Measurements from ENCODE around the gene DTX3.
A peak's percentile ranks its signal among the peaks of the same experiment; 100 is the strongest.

Gene DTX3

GRCh38 chr12:57604454-57604991, at the start of gene DTX3 (continued):
- TF ChIP-seq PRDM10 (tag by site-specific recombination; IDR thresholded peaks at IDR 0.05) (peak; percentile 79), GLIS2 (tag by site-specific recombination; IDR thresholded peaks at IDR 0.05) (peak; percentile 16; the same call in 1 of the 2 replicates), ZNF140 (tag by site-specific recombination; IDR thresholded peaks at IDR 0.05) (no peak), SETDB1 (IDR thresholded peaks at IDR 0.05; ENCODE audit: insufficient read length, low read length) (no peak), ZNF280D (tag by site-specific recombination; IDR thresholded peaks at IDR 0.05) (no peak), ZNF274 (IDR thresholded peaks at IDR 0.05; ENCODE audit: low read length) (no peak), ZNF274 (tag by site-specific recombination; IDR thresholded peaks at IDR 0.05; ENCODE audit: borderline replicate concordance) (no peak), ZNF785 (tag by site-specific recombination; IDR thresholded peaks at IDR 0.05) (no peak), ZNF18 (tag by site-specific recombination; IDR thresholded peaks at IDR 0.05) (no peak), AEBP2 (tag by site-specific recombination; IDR thresholded peaks at IDR 0.05; ENCODE audit: borderline replicate concordance) (no peak), ZNF629 (tag by site-specific recombination; IDR thresholded peaks at IDR 0.05) (0 out of 2 replicates have a peak, but pooled peaks have one; percentile 34), ZFP41 (tag by site-specific recombination; IDR thresholded peaks at IDR 0.05; ENCODE audit: borderline replicate concordance) (no peak), HOXD13 (CRISPR knock-in tag; IDR thresholded peaks at IDR 0.05; ENCODE audit: borderline replicate concordance) (no peak), SP3 (tag by site-specific recombination; IDR thresholded peaks at IDR 0.05) (peak; percentile 2; the same call in 1 of the 2 replicates), KLF8 (tag by site-specific recombination; IDR thresholded peaks at IDR 0.05) (0 out of 2 replicates have a peak, but pooled peaks have one; percentile 13), PATZ1 (tag by site-specific recombination; IDR thresholded peaks at IDR 0.05) (peak; percentile 72), ZNF202 (tag by site-specific recombination; IDR thresholded peaks at IDR 0.05; ENCODE audit: borderline replicate concordance) (no peak), SCRT1 (tag by site-specific recombination; IDR thresholded peaks at IDR 0.05; ENCODE audit: borderline replicate concordance) (no peak), ZNF37A (tag by site-specific recombination; IDR thresholded peaks at IDR 0.05) (no peak), ZNF704 (tag by site-specific recombination; IDR thresholded peaks at IDR 0.05) (no peak), SP2 (tag by site-specific recombination; IDR thresholded peaks at IDR 0.05) (no peak), KLF16 (tag by site-specific recombination; IDR thresholded peaks at IDR 0.05) (peak; percentile 52; the same call in 1 of the 2 replicates), ZNF223 (tag by site-specific recombination; IDR thresholded peaks at IDR 0.05) (peak; percentile 98), ZNF621 (tag by site-specific recombination; IDR thresholded peaks at IDR 0.05) (no peak), KLF10 (tag by site-specific recombination; IDR thresholded peaks at IDR 0.05) (no peak), ZNF335 (tag by site-specific recombination; conservative IDR thresholded peaks at IDR 0.05) (peak; percentile 3; the same call in 1 of the 2 replicates), ZNF341 (tag by site-specific recombination; IDR thresholded peaks at IDR 0.05; ENCODE audit: low read depth) (peak; percentile 95), IKZF3 (tag by site-specific recombination; IDR thresholded peaks at IDR 0.05) (peak; percentile 61)
